ENCODE measurements around the gene SPOP.
"Not testable (repeated sequence)": the region's sequence is repeated elsewhere in the genome, so short reads cannot be mapped to it uniquely, and the experiment has no call there.

The SPOP gene

DNA sequence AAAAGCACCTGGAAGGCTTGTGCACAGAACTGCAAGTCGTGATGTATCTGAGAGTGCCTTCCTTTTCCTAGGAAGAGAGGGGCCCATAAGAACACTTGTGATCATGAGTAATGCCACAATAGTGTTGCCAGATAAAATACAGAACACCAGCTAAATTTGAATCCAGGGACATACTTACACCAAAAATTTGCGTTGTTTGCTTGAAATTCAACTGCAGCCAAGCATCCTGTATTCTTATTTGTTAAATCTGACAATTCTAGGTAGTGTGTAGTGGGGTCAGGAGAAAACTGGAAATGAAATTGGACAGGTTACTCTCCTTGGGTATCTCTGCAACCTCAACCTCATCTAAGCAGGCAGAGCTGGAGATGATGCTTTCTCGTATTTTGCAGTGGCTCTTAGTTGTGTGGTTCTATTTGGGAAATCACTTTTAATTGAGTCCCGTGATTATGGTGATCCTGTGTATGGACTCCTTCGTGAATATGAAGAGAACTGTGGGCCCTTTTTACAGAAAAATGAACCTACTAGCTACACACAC is 17.9 kb upstream of the SPOP start:
- DNase-seq (ENCODE audit: low read depth in 2 of 2), result no peak

DNA sequence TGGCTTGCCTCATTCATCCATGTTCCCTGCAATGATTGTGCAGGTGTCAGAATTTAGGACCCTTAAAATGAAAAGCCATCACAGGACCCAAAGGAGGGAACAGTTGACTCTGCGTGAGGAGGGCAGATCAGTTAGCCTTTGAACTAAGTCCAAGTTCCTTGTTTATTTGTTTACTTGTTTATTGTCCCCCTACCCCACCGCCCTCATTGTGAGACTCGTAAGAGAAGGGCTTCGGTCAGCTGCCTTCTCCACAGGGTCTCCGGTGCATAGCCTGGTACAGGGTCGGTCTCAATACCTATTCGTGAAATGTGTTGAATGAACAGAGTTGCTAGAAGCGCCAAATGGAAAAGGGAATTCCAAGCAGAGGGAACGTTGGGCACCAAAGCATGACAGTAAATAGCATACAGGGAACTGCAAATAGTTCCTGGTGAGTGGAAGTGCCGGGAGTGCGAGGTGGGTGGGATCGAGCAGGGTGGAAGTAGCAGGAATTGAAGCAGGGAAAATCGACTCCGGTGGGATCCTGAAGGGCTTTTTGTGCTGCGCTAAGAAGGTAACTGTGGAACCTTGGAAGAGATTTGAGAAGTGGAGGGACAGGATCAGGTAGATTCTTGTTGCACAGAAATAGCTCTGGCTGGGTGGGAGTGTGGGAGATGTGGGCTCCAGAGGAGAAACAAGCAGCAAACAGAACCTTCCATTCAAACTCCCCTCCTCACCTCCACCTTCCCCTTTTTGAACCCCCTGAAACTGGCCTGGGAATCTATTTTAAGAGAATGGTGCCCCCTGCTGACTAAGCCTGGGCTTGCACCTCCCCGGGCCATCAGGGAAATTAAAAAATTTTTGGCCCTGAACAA is 17.2 kb upstream of the SPOP start:
- no peak for DNase-seq (ENCODE audit: low read depth in 2 of 2)

DNA sequence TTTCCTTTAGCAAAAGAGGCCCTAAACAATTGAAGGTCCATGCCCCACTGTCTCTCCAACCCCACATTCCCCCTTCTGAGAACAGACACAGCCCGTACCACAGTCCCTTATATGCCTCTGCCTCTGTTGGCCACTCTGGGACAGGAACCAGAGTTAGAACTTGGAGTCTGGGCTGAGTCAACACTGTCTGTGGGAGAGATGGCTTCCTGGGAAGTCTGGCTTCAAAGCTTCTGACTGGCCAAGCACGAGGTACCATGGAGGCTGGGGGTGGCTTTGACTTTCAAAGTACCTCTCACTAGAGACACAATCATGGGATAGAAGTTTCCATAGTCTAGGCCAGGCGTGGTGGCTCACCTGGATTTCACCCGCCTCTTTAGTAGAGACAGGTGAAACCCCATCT is 14.9 kb upstream of the SPOP start:
- DNase-seq (ENCODE audit: low read depth in 2 of 2), result no peak

DNA sequence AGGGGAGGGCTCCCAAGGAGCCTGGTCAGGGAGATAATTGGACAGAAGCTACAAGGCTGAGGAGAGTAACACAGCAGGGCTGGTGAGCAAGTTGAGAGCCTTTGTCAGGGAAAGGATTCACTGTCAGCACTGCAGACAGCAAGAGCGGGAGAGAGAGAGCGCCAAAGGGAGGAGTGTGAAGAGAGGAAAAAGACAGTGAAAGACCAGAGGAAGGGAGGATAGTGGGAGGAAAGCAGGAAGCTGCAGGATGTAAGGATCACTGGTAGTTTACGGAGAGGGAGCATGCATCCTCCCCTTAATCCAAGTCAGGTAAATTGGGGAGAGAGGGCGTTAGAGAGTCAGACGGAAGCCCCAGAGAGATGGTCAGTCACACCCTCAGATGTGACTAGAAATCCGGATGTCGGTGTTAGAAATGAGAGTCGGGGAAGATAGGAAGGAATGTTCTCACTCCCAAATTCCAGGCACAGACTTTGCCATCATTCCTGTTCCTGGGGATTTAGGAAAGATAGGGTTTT is 13.8 kb upstream of the SPOP start:
- DNase-seq (ENCODE audit: low read depth in 2 of 2), result no peak

DNA sequence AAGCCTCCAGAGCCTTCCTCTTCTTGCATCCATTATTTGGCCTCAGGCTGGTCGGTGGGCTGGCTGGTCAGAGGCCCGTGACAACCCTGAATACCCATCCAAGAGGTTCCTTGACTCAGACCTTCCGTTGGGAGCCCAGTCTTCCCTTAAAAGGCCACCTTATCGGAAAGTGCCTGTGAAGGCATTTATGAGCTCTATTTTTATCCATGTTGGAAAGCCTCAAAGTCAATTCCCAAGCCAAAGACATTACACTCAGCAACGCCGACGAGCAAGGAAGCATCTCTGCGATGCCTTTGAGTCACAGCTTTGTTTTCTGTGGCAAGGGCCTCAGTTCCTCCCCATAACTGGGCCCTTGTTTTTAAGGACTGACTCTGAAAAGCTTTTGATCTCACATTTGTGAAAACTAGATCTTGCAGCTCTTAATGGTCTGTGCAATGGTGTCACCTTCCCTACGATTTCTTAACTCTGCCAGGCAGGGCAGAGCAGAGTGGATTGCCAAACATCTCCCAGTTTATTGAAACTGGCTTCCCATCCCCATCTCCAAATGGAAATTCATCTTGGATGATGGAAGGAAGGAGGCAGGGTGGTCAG is 13.3 kb upstream of the SPOP start:
- DNase-seq (ENCODE audit: low read depth in 2 of 2), result no peak

DNA sequence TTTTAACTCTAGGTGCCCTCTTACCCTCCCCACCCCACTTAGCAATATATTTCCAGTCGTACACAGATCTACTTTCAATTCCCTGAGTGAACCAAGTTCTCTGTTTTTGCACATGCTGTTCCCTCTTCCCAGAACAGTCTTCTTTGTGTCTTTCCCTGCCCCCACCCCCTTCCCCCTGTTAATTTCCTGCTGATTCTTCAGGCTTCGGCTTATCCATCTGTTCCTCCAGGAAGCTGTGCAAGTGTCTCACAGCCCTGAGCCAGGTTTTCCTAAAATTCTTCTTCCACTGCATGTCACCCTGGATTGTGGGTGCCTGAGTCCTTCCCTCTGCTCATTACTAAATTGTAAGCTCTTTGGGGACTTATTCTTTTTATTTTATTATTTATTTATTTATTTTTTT is 12.4 kb upstream of the SPOP start:
- no peak for DNase-seq (ENCODE audit: low read depth in 2 of 2)

DNA sequence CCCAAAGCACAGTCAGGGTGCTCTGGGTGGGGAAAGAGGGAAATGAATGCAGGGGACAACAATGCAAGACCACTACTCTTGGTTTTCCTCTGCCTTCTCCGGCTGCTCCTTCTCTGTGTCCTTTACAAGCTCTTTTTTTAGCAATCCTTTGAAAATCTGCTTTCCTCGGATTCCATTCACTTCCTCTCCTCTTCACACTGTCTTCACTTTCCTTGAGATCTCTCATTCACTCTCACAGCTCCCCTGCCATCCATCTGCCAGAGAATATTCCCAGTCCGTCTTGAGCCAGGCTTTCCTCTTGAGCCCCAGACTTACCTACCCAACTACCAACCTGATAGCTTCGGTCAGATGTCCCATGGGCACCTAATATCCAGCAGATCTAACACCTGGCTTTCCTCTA is 11.0 kb upstream of the SPOP start:
- DNase-seq (ENCODE audit: low read depth in 2 of 2), result no peak

DNA sequence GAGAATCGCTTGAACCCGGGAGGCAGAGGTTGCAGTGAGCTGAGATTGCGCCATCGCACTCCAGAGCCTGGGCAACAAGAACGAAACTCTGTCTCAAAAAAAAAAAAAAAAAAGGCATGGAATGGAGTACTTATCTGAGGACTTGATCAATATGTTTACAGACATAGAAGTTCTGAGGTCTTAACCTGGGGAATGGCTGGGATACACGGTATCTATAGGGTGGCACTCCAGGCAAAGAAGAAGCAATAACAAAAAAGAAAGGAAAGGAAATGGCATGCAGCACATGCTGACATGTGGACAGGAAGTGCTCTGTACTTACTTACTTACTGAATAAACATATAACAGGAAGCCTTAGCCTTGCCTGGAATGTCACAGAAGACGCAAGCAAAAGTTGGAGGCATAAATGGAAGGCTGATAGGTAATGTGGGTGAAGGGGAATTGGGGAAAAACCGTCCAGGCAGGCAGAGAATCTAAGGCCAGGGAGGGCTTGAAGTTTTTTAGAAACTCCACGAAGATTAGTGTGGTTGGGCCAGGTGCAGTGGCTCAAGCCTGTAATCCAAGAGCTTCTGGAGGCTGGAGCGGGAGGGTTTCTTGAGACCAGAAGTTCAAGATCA is 10.1 kb upstream of the SPOP start:
- no peak for DNase-seq (ENCODE audit: low read depth in 2 of 2)

DNA sequence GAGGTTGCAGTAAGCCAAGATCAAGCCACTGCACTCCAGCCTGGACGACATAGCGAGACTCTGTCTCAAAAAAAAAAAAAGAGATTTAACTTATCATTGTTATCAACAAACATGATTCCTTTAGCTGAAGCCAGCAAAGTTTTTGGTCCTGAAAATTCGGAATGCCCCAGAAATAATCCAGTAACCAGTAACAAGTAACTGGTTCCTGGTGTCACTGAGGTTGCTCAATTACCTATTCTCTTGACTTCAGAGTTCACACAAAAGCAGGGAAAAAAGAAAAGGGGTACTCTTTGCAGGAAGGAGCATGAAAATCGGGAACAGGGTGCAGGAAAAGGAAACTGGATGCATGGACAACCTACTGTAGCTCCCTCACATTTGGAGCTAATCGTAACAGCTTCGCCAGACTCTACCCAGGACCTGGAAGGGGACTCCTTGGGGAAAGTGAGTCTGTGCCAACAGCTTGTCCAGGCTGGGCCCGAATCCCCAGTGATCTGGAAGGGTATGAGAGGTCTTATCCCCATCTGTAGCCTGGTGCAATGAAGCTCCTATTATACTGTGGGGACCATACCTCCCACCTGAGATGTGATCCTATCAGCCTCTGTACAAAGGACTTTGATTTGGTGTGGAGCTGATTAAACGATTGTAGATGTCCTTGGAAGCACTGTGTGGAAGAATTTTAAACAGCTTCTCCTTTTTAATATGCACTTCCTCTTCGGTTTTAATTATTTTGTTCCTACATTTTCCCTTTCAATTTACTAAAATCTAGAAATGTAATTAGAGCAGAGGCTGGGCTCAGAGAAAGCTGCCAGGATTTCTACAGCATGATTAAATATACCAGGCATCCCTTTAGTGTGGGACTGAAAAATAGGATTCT is 3.4 kb upstream of the SPOP start:
- DNase-seq (ENCODE audit: low read depth in 2 of 2), result no peak

DNA sequence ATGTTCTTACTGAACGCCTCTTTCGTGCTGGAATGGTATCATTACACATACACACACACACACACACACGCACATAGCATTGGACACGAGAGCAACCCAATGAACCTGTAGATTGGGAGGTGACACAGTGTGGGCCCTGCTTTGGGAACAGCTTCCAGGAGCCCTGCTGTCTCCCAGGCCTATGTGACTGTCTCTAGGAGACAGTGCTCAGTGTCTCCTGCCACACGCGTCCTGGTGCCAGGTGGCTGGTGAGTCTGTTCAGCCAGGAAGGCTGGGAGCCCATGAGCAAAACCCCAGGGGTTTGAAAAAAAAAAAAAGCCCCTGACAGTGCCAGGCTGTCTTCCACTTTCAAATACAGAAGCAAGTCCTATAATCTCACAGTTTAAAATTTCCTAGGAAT is 2.4 kb upstream of the SPOP start:
- DNase-seq (ENCODE audit: low read depth in 2 of 2), result no peak

DNA sequence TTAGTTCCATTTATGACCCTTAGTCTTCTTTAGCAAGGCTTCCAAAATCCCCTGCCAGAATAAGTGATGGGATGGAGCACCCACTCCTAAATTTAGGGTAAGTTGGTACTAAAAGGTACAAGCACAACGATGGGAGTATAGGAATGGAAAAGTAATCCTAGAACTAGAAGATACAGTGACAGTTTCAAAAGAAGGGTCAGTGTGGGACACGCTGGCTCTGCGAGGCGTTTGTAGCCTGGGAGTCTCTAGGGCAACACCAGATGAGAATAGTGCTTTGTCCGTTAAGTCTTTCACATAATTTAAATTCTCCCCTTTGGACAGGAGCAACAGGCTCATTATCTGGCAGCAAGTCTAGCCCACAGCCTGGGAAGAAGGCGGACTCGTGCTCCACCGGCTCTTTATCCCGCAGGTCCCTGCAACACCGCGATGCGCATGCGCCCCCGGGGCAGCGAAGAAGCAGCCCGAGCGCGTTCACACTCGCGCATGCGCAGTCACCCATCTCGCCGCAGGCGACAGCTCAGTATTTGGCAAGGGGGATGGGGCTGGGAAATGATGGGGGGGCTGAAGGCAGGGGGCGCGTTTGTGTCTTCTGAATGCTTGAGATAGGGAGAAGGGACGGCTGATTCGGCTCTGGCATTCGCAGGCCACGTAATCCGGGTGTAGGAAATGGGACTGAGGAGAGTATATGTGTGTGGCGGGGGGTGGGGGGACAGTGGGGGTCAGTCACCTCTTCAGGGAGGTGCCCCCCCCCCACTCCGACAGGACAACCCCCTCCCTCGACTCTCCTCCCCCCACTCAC is 564 bp downstream of the SPOP start:
- DNase-seq (ENCODE audit: low read depth in 2 of 2), result peak; percentile 92 to 93

DNA sequence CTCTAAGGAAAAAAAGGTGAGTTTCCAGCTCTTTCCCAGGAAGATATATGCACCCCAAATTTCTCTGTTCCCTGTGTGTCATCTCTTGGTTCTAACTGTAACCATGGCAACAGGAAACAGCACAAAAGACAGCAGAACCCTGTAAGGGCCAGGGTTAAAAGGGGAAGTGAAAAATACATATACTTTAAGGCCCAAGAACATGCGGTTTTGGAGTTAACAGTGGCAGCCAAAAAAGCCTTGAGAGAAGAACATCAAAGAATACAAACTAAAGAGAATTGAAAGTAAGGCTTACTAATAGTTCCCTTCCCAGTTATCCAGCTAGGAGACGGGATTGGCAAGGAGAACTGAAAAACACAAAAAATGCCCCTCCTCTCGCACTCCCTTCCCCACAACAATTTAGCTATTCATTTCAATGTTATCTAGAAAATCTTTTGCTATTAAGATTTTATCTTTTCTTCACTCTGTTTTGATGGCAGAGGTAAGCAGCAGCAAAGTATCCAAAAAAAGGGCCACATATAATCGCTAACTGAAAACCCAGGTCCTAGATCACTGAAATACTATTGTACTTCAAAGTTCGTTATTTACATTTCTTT is 1.5 kb downstream of the SPOP start:
- no peak for DNase-seq (ENCODE audit: low read depth in 2 of 2)

DNA sequence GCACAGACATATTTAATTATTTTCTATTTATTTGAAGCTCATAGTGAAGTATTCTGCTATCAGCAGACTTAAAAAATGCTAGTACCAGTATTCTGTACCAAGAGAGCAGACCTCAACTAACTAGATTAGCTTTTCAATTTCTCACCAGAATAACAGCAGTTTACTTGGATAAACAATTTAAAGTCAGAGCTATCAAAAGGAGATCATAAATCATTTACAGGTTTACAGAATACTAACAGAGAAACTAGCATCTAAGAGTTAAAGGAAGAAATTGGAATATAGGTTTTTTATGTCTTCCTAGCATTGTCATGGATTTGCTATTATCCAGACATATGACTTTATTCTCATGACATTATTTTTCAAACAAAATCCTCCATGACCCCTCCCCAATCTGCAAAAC is 3.4 kb downstream of the SPOP start:
- DNase-seq (ENCODE audit: low read depth in 2 of 2), result no peak

DNA sequence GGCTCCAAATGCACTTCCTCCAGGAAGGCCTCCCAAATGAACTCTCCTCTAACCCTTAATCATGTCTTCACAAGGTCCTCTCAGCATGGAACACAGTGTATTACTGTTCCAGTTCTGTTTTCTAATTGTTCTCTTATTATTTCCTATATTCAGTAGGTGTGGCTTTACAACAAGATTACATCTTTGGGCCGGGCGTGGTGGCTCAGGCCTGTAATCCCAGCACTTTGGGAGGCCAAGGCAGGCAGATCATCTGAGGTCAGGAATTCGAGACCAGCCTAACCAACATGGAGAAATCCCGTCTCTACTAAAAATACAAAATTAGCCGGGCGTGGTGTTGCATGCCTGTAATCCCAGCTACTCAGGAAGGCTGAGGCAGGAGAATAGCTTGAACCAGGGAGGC is 4.2 kb downstream of the SPOP start:
- DNase-seq (ENCODE audit: low read depth in 2 of 2), result not testable (repeated sequence)

DNA sequence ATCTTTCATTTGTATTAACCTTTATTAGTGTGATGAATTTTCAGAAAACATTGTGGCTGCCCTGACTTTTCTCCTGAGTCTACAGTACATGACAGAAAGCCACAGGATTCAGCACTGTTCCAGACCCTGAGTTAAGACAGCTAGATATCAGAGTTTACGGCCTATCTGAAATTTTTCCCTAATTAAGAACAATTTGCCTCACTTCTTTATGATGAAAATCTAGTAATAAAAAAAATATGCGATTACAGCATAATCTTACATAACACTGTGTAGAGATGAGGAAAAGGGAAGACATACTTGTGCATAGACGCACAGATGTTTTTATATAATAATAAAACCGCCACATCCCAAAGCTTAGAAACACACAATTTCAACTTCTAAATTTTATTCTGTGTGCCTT is 7.3 kb downstream of the SPOP start:
- no peak for DNase-seq (ENCODE audit: low read depth in 2 of 2)

DNA sequence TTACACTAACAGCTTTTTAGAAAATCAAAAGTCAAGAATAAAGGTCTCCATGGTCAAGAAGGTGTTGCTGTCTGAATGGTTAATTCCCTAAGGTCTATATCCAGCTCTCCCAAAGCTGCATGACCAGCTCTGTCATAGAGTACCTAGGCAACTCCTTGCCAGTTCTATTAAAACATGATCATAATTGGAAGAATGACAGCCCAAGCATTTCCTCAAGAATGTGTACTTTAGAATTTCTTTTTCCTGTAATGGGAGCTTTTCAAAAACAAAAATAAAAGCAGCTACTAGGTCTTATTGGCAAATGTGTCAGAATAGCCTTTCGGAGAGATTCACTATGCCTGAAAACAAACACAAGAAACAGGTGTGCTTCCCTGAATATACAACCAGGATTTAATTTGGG is 7.9 kb downstream of the SPOP start:
- DNase-seq (ENCODE audit: low read depth in 2 of 2), result no peak

DNA sequence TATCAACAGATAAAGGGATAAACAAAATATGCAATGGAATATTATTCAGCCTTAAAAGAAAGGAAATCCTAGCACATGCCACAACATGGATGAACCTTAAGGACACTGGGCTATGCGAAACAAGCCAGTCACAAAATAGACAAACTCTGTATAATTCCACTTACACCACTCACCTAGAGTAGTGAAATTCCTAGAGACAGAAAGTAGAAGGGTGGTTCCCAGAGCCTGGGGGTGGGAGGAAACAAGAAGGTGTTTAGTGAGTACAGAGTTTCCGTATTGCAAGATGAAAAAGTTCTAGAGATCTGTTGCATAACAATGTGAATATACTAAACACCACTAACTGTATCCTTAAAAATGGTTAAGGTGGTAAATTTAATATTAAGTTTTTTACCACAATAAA is 10.0 kb downstream of the SPOP start:
- no peak for DNase-seq (ENCODE audit: low read depth in 2 of 2)

DNA sequence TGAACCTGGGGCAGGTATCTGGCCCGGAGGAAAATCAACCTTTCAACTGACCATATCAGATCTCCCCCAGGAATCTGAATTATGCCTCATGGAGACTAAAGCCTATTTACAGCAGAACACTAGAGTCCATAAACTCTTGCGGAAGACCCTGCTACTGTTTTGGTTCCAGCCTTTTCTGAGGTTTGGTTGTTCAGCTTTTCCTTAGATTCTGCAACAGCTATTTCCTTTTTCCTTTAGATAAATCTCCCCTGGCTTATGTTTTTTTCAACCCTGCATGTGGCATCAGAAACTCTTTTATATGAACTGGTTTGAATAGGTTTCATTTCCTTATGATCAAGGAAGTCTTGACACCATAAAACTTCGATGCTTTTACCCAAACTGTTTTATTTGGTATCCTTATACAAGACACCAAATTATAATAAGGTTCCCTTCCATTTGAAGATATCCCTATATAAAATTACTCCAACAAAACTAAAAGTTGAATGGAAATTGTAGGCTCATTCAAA is 13.1 kb downstream of the SPOP start:
- no peak for DNase-seq (ENCODE audit: low read depth in 2 of 2)

DNA sequence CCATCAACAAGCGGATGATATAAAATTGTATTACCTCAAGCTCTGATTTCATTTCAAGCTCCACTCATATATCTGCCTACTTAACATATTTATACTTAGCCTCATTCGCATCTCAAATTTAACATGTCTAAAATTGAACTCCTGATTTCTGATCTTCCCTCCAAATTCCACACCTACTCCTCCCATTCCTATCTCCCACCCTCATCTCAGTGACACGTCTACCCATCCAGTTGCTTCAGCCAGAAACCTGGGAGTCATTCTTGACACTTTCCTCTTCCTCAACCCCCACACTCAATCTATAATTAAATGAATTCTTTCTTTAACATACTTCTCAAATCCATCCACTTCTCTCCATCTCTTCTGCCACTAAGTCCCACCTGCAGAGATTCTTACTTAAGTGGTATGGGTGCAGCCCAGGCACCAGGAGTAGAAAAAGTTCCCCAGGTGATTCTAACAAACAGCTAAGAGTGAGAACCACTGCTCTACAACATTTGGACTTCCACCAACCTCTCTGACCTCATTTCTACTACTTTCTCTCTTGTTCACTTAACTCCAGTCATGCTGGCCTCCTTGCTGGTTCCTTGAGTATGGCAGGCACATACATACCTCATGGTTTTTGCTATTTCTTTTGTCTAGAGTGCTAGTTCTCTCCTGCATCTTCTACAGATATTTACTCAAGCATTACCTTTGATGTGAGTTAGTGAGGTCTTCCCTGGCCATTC is 18.1 kb downstream of the SPOP start:
- DNase-seq (ENCODE audit: low read depth in 2 of 2), result no peak

DNA sequence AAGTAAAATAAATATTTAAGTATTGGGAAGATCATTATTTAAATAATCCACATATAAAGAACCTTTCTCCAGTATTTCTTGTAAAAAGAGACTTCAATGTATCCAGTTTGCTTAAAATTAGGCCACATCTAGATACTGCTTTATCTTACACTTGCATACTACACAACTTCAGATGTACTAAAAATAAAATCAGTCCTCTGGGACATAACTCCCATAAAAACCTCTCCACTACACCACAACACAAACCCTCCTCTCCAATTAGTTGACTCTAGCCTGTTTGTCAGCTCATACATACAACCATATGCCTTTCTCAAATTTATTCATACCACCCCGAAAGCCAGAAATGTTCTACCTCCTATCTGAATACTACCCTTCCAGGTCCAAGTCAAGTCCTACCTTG is 21.6 kb downstream of the SPOP start:
- no peak for DNase-seq (ENCODE audit: low read depth in 2 of 2)
